Measurements from ENCODE around the gene DCUN1D1.

Gene DCUN1D1

GRCh38 chr3:182980204-182981037 lies at the start of gene DCUN1D1:
Gene DCUN1D1 (minus strand): TSS chr3:182980538. CDS start chr3:182980489, 49 bp downstream.
- Histone ChIP-seq H3K9me3 (ENCODE audit: insufficient read depth, low read length) (no peaks in the 10 kb centered on the region), H3K36me3 (ENCODE audit: insufficient read depth, insufficient read length, low read length) (no peaks in the 10 kb centered on the region), H3K4me1 (ENCODE audit: insufficient read depth, insufficient read length) (peaks cover 5% of the 10 kb centered on the region), H3K4me3 (ENCODE audit: insufficient read length, low read depth) (peak within 1 kb of the TSS; percentile 49), H3K9ac (ENCODE audit: insufficient read length, low read depth) (peak within 1 kb of the TSS; percentile 88), H3K27me3 (ENCODE audit: insufficient read depth, insufficient read length) (no peaks in the 10 kb centered on the region)
- TF ChIP-seq SUZ12 (IDR thresholded peaks at IDR 0.05; ENCODE audit: extremely low read depth, insufficient read depth, insufficient read length), result no peak
- TF ChIP-seq YY1 (IDR thresholded peaks at IDR 0.05; ENCODE audit: insufficient read depth, insufficient read length), result no peak
- no peak for TF ChIP-seq ZNF274 (IDR thresholded peaks at IDR 0.05; ENCODE audit: low read depth, low read length)
- DNase-seq (ENCODE audit: low read depth, low spot score), result peak; percentile 60

GRCh38 chr3:183028416-183028815 lies 48.1 kb upstream of the DCUN1D1 start:
- H3K27me3 ChIP-seq (ENCODE audit: insufficient read depth, insufficient read length), result no peaks in the 10 kb centered on the region
- no peak overlapping the region for H3K9ac ChIP-seq (ENCODE audit: insufficient read length, low read depth)
- no peaks in the 10 kb centered on the region for H3K4me1 ChIP-seq (ENCODE audit: insufficient read depth, insufficient read length)
- H3K9me3 ChIP-seq (ENCODE audit: insufficient read depth, low read length), result peaks cover 10% of the 10 kb centered on the region
- no peak for DNase-seq (ENCODE audit: low read depth, low spot score)
- H3K4me3 ChIP-seq (ENCODE audit: insufficient read length, low read depth), result no peak overlapping the region
- H3K36me3 ChIP-seq (ENCODE audit: insufficient read depth, insufficient read length, low read length), result peaks cover 23% of the 10 kb centered on the region
- TF ChIP-seq SUZ12 (IDR thresholded peaks at IDR 0.05; ENCODE audit: extremely low read depth, insufficient read depth, insufficient read length), result no peak
- TF ChIP-seq ZNF274 (IDR thresholded peaks at IDR 0.05; ENCODE audit: low read depth, low read length), result no peak
- TF ChIP-seq YY1 (IDR thresholded peaks at IDR 0.05; ENCODE audit: insufficient read depth, insufficient read length), result no peak

GRCh38 chr3:183027276-183027675 lies 46.9 kb upstream of the DCUN1D1 start:
- Histone ChIP-seq H3K27me3 (ENCODE audit: insufficient read depth, insufficient read length) (no peaks in the 10 kb centered on the region), H3K9me3 (ENCODE audit: insufficient read depth, low read length) (peaks cover 10% of the 10 kb centered on the region), H3K4me1 (ENCODE audit: insufficient read depth, insufficient read length) (no peaks in the 10 kb centered on the region), H3K36me3 (ENCODE audit: insufficient read depth, insufficient read length, low read length) (peaks cover 17% of the 10 kb centered on the region), H3K9ac (ENCODE audit: insufficient read length, low read depth) (no peak overlapping the region), H3K4me3 (ENCODE audit: insufficient read length, low read depth) (no peak overlapping the region)
- no peak for TF ChIP-seq YY1 (IDR thresholded peaks at IDR 0.05; ENCODE audit: insufficient read depth, insufficient read length)
- no peak for TF ChIP-seq ZNF274 (IDR thresholded peaks at IDR 0.05; ENCODE audit: low read depth, low read length)
- TF ChIP-seq SUZ12 (IDR thresholded peaks at IDR 0.05; ENCODE audit: extremely low read depth, insufficient read depth, insufficient read length), result no peak
- DNase-seq (ENCODE audit: low read depth, low spot score), result no peak

- Histone ChIP-seq H3K4me1 (ENCODE audit: insufficient read depth, insufficient read length) (no peaks in the 10 kb centered on the region), H3K4me3 (ENCODE audit: insufficient read length, low read depth) (no peak overlapping the region), H3K27me3 (ENCODE audit: insufficient read depth, insufficient read length) (no peaks in the 10 kb centered on the region), H3K9ac (ENCODE audit: insufficient read length, low read depth) (no peak overlapping the region), H3K36me3 (ENCODE audit: insufficient read depth, insufficient read length, low read length) (peaks cover 26% of the 10 kb centered on the region), H3K9me3 (ENCODE audit: insufficient read depth, low read length) (peaks cover 2% of the 10 kb centered on the region)
- no peak for DNase-seq (ENCODE audit: low read depth, low spot score)
- no peak for TF ChIP-seq YY1 (IDR thresholded peaks at IDR 0.05; ENCODE audit: insufficient read depth, insufficient read length)
- no peak for TF ChIP-seq ZNF274 (IDR thresholded peaks at IDR 0.05; ENCODE audit: low read depth, low read length)
- TF ChIP-seq SUZ12 (IDR thresholded peaks at IDR 0.05; ENCODE audit: extremely low read depth, insufficient read depth, insufficient read length), result no peak
These were observed 42.7 kb upstream of the DCUN1D1 start for GRCh38 chr3:183022936-183023516.

- H3K36me3 ChIP-seq (ENCODE audit: insufficient read depth, insufficient read length, low read length), result peaks cover 26% of the 10 kb centered on the region
- H3K9me3 ChIP-seq (ENCODE audit: insufficient read depth, low read length), result no peaks in the 10 kb centered on the region
- no peak for TF ChIP-seq SUZ12 (IDR thresholded peaks at IDR 0.05; ENCODE audit: extremely low read depth, insufficient read depth, insufficient read length)
- TF ChIP-seq YY1 (IDR thresholded peaks at IDR 0.05; ENCODE audit: insufficient read depth, insufficient read length), result no peak
- no peak for TF ChIP-seq ZNF274 (IDR thresholded peaks at IDR 0.05; ENCODE audit: low read depth, low read length)
- no peaks in the 10 kb centered on the region for H3K4me1 ChIP-seq (ENCODE audit: insufficient read depth, insufficient read length)
- no peaks in the 10 kb centered on the region for H3K27me3 ChIP-seq (ENCODE audit: insufficient read depth, insufficient read length)
- no peak for DNase-seq (ENCODE audit: low read depth, low spot score)
- H3K4me3 ChIP-seq (ENCODE audit: insufficient read length, low read depth), result no peak overlapping the region
- H3K9ac ChIP-seq (ENCODE audit: insufficient read length, low read depth), result no peak overlapping the region
These were observed 38.3 kb upstream of the DCUN1D1 start for GRCh38 chr3:183018421-183019192.

GRCh38 chr3:183015185-183015584 lies 34.8 kb upstream of the DCUN1D1 start:
- H3K9ac ChIP-seq (ENCODE audit: insufficient read length, low read depth), result no peak overlapping the region
- TF ChIP-seq YY1 (IDR thresholded peaks at IDR 0.05; ENCODE audit: insufficient read depth, insufficient read length) (no peak), ZNF274 (IDR thresholded peaks at IDR 0.05; ENCODE audit: low read depth, low read length) (no peak), SUZ12 (IDR thresholded peaks at IDR 0.05; ENCODE audit: extremely low read depth, insufficient read depth, insufficient read length) (no peak)
- no peaks in the 10 kb centered on the region for H3K27me3 ChIP-seq (ENCODE audit: insufficient read depth, insufficient read length)
- H3K36me3 ChIP-seq (ENCODE audit: insufficient read depth, insufficient read length, low read length), result peaks cover 15% of the 10 kb centered on the region
- DNase-seq (ENCODE audit: low read depth, low spot score), result no peak
- no peak overlapping the region for H3K4me3 ChIP-seq (ENCODE audit: insufficient read length, low read depth)
- no peaks in the 10 kb centered on the region for H3K9me3 ChIP-seq (ENCODE audit: insufficient read depth, low read length)
- peaks cover 4% of the 10 kb centered on the region for H3K4me1 ChIP-seq (ENCODE audit: insufficient read depth, insufficient read length)
